GM19240 (cell line): Measurements from ENCODE around the gene CPA3.

Source experiments
- DNase-seq: peaks from one replicate; pipeline ENCODE4 v3.0.0; 2011; ENCODE audit warnings: low spot score; ENCODE audit not compliant: insufficient read length

Gene CPA3

GRCh38 chr3:148865049-148865448 is at the start of gene CPA3:
CPA3 (plus strand) TSS chr3:148865296; CDS start chr3:148865308, 12 bp downstream.
- DNase-seq: no peak

- DNase-seq: no peak
These were observed 49.6 kb upstream of the CPA3 start for GRCh38 chr3:148815316-148816110.

GRCh38 chr3:148816427-148816826 is 48.7 kb upstream of the CPA3 start:
- no peak for DNase-seq

GRCh38 chr3:148816981-148817525 is 48.0 kb upstream of the CPA3 start:
- no peak for DNase-seq

- DNase-seq: no peak
These were observed 44.5 kb upstream of the CPA3 start for GRCh38 chr3:148820361-148821245.

- no peak for DNase-seq
These were observed 42.1 kb upstream of the CPA3 start for GRCh38 chr3:148823026-148823425.

GRCh38 chr3:148825476-148825875 is 39.6 kb upstream of the CPA3 start:
- no peak for DNase-seq

- DNase-seq: no peak
These were observed 37.5 kb upstream of the CPA3 start, which contains the start of gene CPB1 for GRCh38 chr3:148827585-148827984. CPB1 (plus strand) TSS chr3:148827811; CDS start chr3:148827824, 13 bp downstream.

- DNase-seq: no peak
These were observed 36.9 kb upstream of the CPA3 start for GRCh38 chr3:148828136-148828690.

- no peak for DNase-seq
These were observed 35.2 kb upstream of the CPA3 start for GRCh38 chr3:148829926-148830325.

GRCh38 chr3:148833223-148833622 is 31.9 kb upstream of the CPA3 start:
- no peak for DNase-seq

- DNase-seq: no peak
These were observed 25.3 kb upstream of the CPA3 start for GRCh38 chr3:148839805-148840204.

- DNase-seq: no peak
These were observed 24.6 kb upstream of the CPA3 start for GRCh38 chr3:148840451-148840850.

GRCh38 chr3:148845756-148846395 is 19.2 kb upstream of the CPA3 start:
- DNase-seq: no peak

- no peak for DNase-seq
These were observed 17.7 kb upstream of the CPA3 start for GRCh38 chr3:148847351-148847750.

GRCh38 chr3:148848410-148848809 is 16.7 kb upstream of the CPA3 start:
- DNase-seq: no peak

GRCh38 chr3:148852271-148852992 is 12.7 kb upstream of the CPA3 start:
- DNase-seq: no peak

- DNase-seq: no peak
These were observed 12.0 kb upstream of the CPA3 start for GRCh38 chr3:148853076-148853475.

GRCh38 chr3:148854061-148854460 is 11.0 kb upstream of the CPA3 start:
- no peak for DNase-seq

GRCh38 chr3:148856384-148856783 is 8.7 kb upstream of the CPA3 start:
- no peak for DNase-seq

- no peak for DNase-seq
These were observed 7.8 kb upstream of the CPA3 start for GRCh38 chr3:148857316-148857715.
